ENCODE measurements around the gene TEX44.
A peak's percentile ranks its signal among the peaks of the same experiment; 100 is the strongest.

TEX44 gene

GRCh38 chr2:231600619-231601355 lies 8.1 kb downstream of the TEX44 start:
- Histone ChIP-seq H2AFZ (ENCODE audit: low read depth, low read length) (no peak overlapping the region), H3K9me3 (ENCODE audit: insufficient read depth, low read length) (no peaks in the 10 kb centered on the region), H4K20me1 (ENCODE audit: insufficient read depth, low read length) (no peaks in the 10 kb centered on the region), H3K79me2 (ENCODE audit: low read length) (no peaks in the 10 kb centered on the region), H3K27ac (ENCODE audit: low read length) (no peak overlapping the region), H3K27me3 (ENCODE audit: low read depth, low read length) (no peaks in the 10 kb centered on the region), H3K4me1 (ENCODE audit: low read length) (peaks cover 37% of the 10 kb centered on the region), H3K4me2 (ENCODE audit: low read length) (no peak overlapping the region), H3K36me3 (replicated peaks; ENCODE audit: low read depth, low read length) (no peaks in the 10 kb centered on the region), H3K4me3 (ENCODE audit: low read length) (no peak overlapping the region), H3K9ac (ENCODE audit: low read length) (no peak overlapping the region)
- TF ChIP-seq EZH2phosphoT487 (IDR thresholded peaks at IDR 0.05; ENCODE audit: low read depth) (no peak), CTCF (IDR thresholded peaks at IDR 0.05; ENCODE audit: low read depth, low read length) (no peak)

DNA sequence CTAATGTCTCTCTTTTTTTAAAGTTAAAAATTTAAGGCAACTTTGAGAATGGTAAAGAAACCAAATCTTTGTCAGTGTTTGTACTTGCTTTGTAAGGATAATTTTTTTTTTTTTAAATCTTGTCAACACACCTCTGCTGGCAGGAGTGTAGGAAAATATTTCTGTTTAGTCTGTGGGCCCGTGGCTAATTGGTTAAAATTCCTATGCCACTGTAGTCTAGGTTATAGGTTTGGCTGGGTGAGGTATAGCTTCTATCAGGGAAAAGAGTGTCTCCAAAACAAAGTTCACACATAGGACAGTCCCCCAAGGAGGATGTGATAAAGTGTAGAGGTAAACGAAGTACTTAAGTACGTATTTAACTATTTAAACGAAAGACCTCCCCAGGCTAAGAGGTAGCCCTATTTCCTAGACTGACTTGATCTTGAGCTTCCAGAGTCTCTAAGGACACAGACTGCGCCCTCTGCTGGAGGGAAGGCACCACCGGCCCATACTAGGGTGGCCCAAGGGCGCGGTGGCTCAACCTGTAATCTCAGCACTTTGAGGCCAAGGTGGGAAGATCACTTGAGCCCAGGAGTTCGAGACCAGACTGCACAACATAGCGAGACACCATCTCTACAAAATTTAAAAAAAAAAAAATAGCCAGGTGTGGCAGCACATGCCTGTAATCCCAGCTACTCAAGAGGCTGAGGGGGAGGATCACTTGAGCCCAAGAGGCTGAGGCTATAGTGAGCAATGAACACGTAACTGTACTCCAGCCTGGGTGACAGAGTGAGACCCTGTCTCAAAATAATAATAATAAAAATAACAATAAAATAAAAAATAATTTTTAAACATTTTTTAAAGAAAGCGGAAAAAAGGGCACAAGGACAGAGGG lies 8.9 kb downstream of the TEX44 start:
- no peak overlapping the region for H3K27ac ChIP-seq (ENCODE audit: low read length)

DNA sequence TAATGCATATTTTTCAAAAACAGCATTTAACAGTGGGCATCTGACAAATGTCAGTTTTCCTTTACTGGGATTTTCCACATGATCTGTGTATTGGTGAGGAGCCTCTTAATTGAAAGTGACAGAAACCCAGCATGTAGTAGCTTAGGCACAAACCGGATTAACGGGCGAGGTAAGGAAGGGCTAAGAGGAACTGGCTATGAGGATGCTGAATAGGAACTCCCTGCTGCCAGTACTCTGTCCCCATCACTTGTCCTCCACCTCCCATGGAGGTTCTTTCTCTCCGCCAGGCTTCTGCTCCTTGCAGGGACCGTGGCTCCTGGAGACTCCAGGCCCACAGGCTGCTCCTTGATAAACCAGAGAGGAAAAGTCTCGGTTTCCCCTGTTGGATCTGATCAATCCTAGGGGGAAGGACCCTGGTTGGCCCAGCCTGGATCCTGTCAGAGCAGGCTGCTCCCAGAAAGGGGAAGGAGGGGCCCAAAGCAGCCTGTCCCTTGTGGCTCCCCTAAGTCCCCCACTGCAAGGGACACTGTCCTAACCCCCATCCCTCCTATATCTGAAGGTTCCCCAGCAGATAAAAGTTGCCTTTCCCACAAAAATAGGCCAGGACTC lies 10.3 kb downstream of the TEX44 start:
- H3K9ac ChIP-seq (ENCODE audit: low read length): no peak overlapping the region
- H3K4me1 ChIP-seq (ENCODE audit: low read length): peaks cover 18% of the 10 kb centered on the region
- H2AFZ ChIP-seq (ENCODE audit: low read depth, low read length): no peak overlapping the region
- H3K36me3 ChIP-seq (replicated peaks; ENCODE audit: low read depth, low read length): no peaks in the 10 kb centered on the region
- H3K4me3 ChIP-seq (ENCODE audit: low read length): no peak overlapping the region
- H3K4me2 ChIP-seq (ENCODE audit: low read length): no peak overlapping the region
- H4K20me1 ChIP-seq (ENCODE audit: insufficient read depth, low read length): no peaks in the 10 kb centered on the region
- no peak for TF ChIP-seq EZH2phosphoT487 (IDR thresholded peaks at IDR 0.05; ENCODE audit: low read depth)
- TF ChIP-seq CTCF (IDR thresholded peaks at IDR 0.05; ENCODE audit: low read depth, low read length): no peak
- no peaks in the 10 kb centered on the region for H3K79me2 ChIP-seq (ENCODE audit: low read length)
- H3K27me3 ChIP-seq (ENCODE audit: low read depth, low read length): no peaks in the 10 kb centered on the region
- H3K9me3 ChIP-seq (ENCODE audit: insufficient read depth, low read length): no peaks in the 10 kb centered on the region
- no peak overlapping the region for H3K27ac ChIP-seq (ENCODE audit: low read length)

More for the DNA sequence above, 8.9 kb downstream of the TEX44 start:
- H3K4me1 ChIP-seq (ENCODE audit: low read length): peaks cover 31% of the 10 kb centered on the region
- no peak overlapping the region for H3K9ac ChIP-seq (ENCODE audit: low read length)
- H3K4me2 ChIP-seq (ENCODE audit: low read length): peak overlapping the region; percentile 10; the same call in 1 of the 2 replicates
- no peaks in the 10 kb centered on the region for H3K9me3 ChIP-seq (ENCODE audit: insufficient read depth, low read length)
- H3K27me3 ChIP-seq (ENCODE audit: low read depth, low read length): no peaks in the 10 kb centered on the region
- no peaks in the 10 kb centered on the region for H4K20me1 ChIP-seq (ENCODE audit: insufficient read depth, low read length)
- TF ChIP-seq CTCF (IDR thresholded peaks at IDR 0.05; ENCODE audit: low read depth, low read length) (peak; percentile 71), EZH2phosphoT487 (IDR thresholded peaks at IDR 0.05; ENCODE audit: low read depth) (no peak)
- H2AFZ ChIP-seq (ENCODE audit: low read depth, low read length): no peak overlapping the region
- no peak overlapping the region for H3K4me3 ChIP-seq (ENCODE audit: low read length)
- no peaks in the 10 kb centered on the region for H3K36me3 ChIP-seq (replicated peaks; ENCODE audit: low read depth, low read length)
- no peaks in the 10 kb centered on the region for H3K79me2 ChIP-seq (ENCODE audit: low read length)
